Measurements from ENCODE around the gene TMEM163.
"Not testable (repeated sequence)": the region's sequence is repeated elsewhere in the genome, so short reads cannot be mapped to it uniquely, and the experiment has no call there.

Gene TMEM163

GRCh38 chr2:134609924-134610513 is 108.8 kb downstream of the TMEM163 start:
- no peak for DNase-seq

DNA sequence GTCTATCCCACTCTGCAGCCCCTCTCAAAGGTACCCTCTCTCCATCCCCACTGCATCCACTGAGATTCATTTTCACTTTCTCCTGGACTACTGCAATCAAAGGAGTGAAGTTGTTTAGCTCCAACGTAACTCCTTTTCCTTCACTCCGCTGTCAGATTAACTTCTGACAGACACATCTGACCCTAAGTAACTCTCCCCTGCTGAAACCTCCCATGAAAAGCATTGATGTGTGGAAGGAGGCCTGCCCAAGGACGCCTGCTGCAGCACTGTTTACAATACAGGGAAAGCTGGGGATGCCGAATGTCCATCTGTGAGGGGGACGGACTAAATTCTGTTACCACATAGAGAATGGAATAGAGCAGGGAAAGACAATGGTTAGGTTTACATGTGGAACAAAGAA is 114.8 kb downstream of the TMEM163 start:
- no peak for DNase-seq

GRCh38 chr2:134602666-134603065 is 116.1 kb downstream of the TMEM163 start:
- DNase-seq: no peak

- no peak for DNase-seq
Observed at GRCh38 chr2:134601264-134601663, 117.5 kb downstream of the TMEM163 start.

- DNase-seq: no peak
Observed at GRCh38 chr2:134600208-134600607, 118.6 kb downstream of the TMEM163 start.

- no peak for DNase-seq
Observed at GRCh38 chr2:134599236-134599635, 119.6 kb downstream of the TMEM163 start.

GRCh38 chr2:134594399-134594798 is 124.4 kb downstream of the TMEM163 start:
- DNase-seq: no peak

- no peak for DNase-seq
Observed at GRCh38 chr2:134593519-134593918, 125.3 kb downstream of the TMEM163 start.

DNA sequence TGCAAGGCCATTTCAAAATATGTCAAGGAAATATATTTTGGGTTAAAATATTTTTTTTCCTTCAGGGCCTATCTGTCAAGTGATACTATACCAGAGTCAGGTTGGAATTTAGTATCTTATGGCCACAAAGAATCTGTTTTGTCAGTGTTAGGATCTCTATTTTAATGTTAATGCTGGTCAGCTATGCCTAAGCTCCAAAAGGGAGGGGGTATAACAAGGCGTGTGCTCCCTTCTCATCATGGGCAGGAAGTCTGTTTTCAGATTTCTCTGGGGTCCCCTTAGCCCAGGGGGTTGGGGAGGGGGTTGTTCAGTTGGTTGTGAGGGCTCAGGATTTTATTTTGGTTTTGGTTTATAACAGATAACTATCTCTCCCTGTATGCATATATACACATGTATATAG is 126.4 kb downstream of the TMEM163 start:
- no peak for DNase-seq

GRCh38 chr2:134591526-134591925 is 127.3 kb downstream of the TMEM163 start:
- no peak for DNase-seq

DNA sequence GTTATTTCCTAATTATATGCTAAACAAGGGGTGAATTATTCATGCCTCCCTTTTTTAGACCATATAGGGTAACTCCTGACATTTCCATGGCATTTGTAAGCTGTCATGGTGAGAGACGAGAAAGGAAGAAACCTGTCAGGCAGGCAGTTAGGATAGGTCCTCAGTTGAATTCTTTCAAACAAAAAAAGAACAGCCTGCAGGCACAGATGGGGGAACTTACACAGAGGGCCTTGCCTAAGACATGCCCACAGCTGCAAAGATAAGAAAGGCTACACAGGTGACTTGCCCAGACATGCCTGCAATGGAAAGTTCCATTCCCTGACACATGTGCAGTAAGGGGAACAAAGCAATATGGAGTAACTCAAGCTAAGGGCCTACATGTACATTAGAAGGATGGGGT is 128.1 kb downstream of the TMEM163 start:
- no peak for DNase-seq

GRCh38 chr2:134589171-134590083 is 129.4 kb downstream of the TMEM163 start:
- DNase-seq: not testable (repeated sequence)

GRCh38 chr2:134588556-134588955 is 130.2 kb downstream of the TMEM163 start:
- DNase-seq: no peak

- no peak for DNase-seq
Observed at GRCh38 chr2:134586326-134586965, 132.4 kb downstream of the TMEM163 start.

DNA sequence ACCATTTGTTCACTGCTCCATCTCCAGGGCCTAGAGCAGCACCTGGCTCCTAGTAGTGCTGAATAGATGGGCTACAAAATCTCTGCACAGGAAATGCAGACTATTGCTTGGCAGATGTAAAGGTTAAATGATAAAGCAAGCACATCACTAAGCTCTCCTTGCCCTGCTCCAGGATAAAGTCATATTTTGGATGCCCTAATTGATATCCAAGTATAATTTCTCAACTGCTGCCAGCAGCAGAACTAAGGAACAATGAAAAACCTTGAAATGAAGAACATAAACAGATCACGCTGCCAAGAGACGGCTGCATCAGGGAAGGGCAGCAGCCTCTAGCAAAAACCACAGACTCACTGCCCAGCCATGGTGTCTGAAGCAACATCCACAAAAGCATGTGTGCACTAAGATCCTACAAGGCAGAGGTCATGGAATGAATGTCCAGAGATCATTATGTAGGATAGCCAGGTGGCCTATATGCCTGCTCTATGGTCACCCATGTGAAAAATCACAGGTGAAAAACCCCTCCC is 134.7 kb downstream of the TMEM163 start:
- DNase-seq: no peak

DNA sequence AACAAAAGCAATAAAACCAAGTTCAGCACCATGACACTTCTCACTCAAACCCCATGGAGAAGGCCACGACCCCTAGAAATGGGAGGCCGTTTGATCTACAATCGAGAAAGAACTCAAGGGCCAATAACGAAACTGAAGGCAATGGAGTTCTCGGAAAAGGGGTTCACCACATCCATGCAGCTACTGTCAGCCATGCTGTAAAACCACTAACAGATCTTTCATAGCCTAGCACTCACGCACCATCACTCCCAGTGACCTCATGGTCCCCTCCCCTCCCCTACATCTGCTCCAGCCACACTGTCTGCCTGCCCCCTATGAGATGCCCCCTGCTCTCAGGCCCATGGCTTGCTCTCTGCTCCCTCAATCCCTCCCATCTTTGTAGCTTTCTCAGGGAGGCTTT is 135.3 kb downstream of the TMEM163 start:
- no peak for DNase-seq

DNA sequence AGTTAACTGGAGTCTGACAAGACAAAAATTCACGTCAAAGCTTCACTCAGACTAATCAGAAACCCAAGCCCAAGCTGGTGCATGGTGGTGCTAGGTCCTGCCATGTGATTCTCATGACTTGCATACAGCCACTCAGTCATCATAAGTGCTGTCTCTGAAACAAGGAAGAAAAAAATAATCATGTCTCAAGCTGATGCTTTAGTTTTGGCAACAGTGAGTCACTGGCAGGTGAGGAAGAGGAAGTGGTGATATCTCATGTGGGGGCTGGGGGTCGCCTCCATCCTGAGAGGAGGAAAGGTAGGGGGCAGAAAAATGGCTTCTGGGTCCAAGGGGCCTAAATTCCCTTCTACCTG is 136.3 kb downstream of the TMEM163 start:
- peak; percentile 15 for DNase-seq

DNA sequence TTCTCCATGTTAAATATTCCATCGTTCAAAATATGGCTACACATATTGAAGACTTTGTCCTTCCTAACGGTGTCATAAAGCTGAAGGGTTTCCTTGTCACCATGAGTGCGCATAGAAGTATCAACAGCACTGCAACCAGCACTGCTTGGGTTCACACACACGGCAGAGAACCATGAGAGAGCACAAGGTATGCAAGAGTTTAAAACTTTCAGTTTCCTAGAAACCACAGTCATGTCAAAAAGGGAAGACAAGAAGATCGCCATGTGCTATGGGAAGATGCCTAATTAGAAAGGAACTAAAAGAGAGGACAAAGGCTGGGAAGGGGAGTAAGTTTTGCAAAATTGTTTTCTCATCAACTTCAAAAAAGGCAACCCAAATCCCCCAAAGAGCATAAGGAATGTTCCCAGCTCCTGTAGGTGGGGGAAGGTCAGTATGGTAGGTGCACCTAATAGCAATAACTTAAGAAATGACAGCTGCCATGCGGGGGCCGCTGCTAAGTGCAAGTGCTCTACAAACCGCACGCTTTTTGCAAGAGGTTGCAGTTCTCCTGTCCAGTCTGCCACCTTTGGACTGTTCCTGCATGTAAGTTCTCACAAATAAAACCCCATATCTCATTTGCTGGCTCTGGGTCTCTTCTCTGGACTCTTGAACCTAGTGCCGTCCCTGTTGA is 136.8 kb downstream of the TMEM163 start:
- no peak for DNase-seq

DNA sequence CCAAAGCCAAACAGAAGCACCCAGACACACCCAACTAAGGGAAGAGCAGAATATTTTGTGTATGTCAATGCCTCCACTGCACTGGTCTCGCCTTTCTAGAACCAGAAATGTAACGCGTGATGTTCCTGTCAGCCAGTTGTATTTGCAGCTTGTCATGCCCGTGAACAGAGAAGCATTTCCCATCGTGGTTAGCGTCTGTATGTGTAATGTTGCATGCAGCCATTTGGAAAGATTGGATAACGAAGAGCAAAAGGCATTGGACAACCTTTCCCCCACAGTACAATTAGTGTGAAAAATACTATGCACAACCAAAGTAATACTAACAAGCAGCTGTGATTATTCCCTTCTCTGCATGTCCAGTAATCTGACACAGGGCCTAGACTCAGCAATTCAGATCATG is 140.5 kb downstream of the TMEM163 start:
- DNase-seq: no peak

- no peak for DNase-seq
Observed at GRCh38 chr2:134576478-134576877, 142.3 kb downstream of the TMEM163 start.

- DNase-seq: no peak
Observed at GRCh38 chr2:134575888-134576287, 142.9 kb downstream of the TMEM163 start.

- no peak for DNase-seq
Observed at GRCh38 chr2:134574611-134575330, 144.0 kb downstream of the TMEM163 start.

DNA sequence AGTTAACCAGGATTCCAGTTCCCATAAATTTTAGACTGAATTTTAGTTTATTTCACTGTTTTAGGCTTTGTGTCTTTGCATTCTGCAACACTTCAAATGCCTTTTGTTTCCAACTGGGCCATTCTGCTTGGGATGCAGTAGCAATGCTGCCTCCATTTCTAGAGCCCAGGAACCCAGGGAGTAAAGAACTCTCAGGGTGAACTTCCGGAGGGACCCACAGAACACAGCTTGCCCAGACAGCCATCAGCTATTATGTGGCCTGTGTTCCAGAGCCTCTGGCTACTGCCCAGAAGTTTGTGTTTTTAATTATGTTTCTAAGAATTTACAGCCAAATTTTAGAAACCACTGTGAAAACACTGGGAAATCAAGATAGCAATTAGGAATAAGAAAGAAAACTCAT is 145.1 kb downstream of the TMEM163 start:
- DNase-seq: no peak
